Measurements from ENCODE around the gene PHACTR4. TPM values are rescaled to one million over a fixed set of nuclear protein-coding genes. Genes with fewer than 3 reads are reported as not detected.

The PHACTR4 gene
- total and polyA plus RNA-seq, 2 of the 13 experiments (the other 11 are each of a cell fraction or from before 2014, with no cell fraction given): 13.9 to 17.1 TPM

DNA sequence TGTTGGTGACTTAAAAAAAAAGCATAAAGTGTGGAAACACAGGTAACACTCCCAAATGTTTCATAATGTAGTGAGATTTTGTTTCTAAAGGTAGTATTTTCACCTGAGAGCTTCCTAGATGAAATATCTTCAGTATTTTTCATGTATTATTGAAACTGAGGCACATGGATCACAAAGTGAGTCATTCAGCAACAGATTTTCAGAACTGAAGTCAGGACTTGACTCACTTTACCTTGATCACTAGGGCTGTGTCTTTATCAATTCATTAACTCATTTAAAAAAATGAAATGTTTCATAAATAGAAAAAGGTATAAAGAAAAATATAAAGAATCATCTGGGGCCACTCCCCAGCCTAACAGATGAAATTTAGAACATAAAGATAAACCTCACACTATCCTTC, 69.8 kb downstream of the PHACTR4 start:
- no peak for FAIRE-seq
- no peak for DNase-seq (ENCODE audit: low spot score)
- Histone ChIP-seq H3K79me2 (ENCODE audit: insufficient read depth, low read length) (peaks cover 41% of the 10 kb centered on the region), H4K20me1 (ENCODE audit: insufficient read depth, low read length) (peaks cover 13% of the 10 kb centered on the region), H3K27me3 (ENCODE audit: control insufficient read depth in 1 of 2, insufficient read depth in 2 of 2, low read length in 2 of 2) (no peaks in the 10 kb centered on the region), H3K4me2 (ENCODE audit: low read depth, low read length) (no peak overlapping the region), H3K27ac (ENCODE audit: extremely low read length, insufficient read depth, low read length) (no peak overlapping the region), H3K36me3 (replicated peaks in 1 of 2; ENCODE audit: control insufficient read depth in 1 of 2, insufficient read depth in 2 of 2, low read length in 2 of 2) (peaks cover 0 to 9% of the 10 kb centered on the region in 2 experiments; a peak in 1 of 5 replicates), H3K9me3 (ENCODE audit: low read length) (no peaks in the 10 kb centered on the region), H2AFZ (ENCODE audit: low read length) (no peak overlapping the region), H3K4me1 (ENCODE audit: insufficient read depth, low read length) (peaks cover 31% of the 10 kb centered on the region), H3K9ac (ENCODE audit: insufficient read depth, low read depth, low read length) (no peak overlapping the region), H3K4me3 (replicated peaks in 1 of 3; ENCODE audit: insufficient read depth in 1 of 3, low read depth in 2 of 3, low read length in 3 of 3) (no peak overlapping the region)
- no peak for ATAC-seq
- in situ Hi-C loops (cut with HindIII; ENCODE audit: extremely low pct_ligation_motif_present, low pct_unique_long_range_greater_than_20kb): no loop called here
- CTCF ChIA-PET (ENCODE audit: low intra/inter-chr PET ratio, low total read pairs): no interaction called here
- POLR2A ChIA-PET: no interaction called here
- TF ChIP-seq POGK (CRISPR knock-in tag; conservative IDR thresholded peaks at IDR 0.05): no peak
- TF ChIP-seq JARID2 (CRISPR knock-in tag; IDR thresholded peaks at IDR 0.05; ENCODE audit: insufficient replicate concordance): no peak
- no peak for TF ChIP-seq SNAPC2 (CRISPR knock-in tag; IDR thresholded peaks at IDR 0.05)
- TF ChIP-seq, protein P1, sequence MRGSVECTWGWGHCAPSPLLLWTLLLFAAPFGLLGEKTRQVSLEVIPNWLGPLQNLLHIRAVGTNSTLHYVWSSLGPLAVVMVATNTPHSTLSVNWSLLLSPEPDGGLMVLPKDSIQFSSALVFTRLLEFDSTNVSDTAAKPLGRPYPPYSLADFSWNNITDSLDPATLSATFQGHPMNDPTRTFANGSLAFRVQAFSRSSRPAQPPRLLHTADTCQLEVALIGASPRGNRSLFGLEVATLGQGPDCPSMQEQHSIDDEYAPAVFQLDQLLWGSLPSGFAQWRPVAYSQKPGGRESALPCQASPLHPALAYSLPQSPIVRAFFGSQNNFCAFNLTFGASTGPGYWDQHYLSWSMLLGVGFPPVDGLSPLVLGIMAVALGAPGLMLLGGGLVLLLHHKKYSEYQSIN (CRISPR knock-in tag; IDR thresholded peaks at IDR 0.05; ENCODE audit: borderline replicate concordance): no peak
- no peak for TF ChIP-seq MXI1 (IDR thresholded peaks at IDR 0.05; ENCODE audit: borderline replicate concordance, low read depth, low read length)
- no peak for TF ChIP-seq NAIF1 (CRISPR knock-in tag; IDR thresholded peaks at IDR 0.05; ENCODE audit: borderline replicate concordance)
- TF ChIP-seq TOE1 (CRISPR knock-in tag; IDR thresholded peaks at IDR 0.05): no peak
- TF ChIP-seq ZNF615 (CRISPR knock-in tag; IDR thresholded peaks at IDR 0.05; ENCODE audit: borderline replicate concordance): no peak
- TF ChIP-seq KDM4B (CRISPR knock-in tag; IDR thresholded peaks at IDR 0.05): no peak
- no peak for TF ChIP-seq RBM22 (optimal IDR thresholded peaks at IDR 0.05; ENCODE audit: low read length)
- no peak for TF ChIP-seq ZNF101 (CRISPR knock-in tag; IDR thresholded peaks at IDR 0.05; ENCODE audit: borderline replicate concordance, low read depth)
- no peak for TF ChIP-seq ZFY (CRISPR knock-in tag; IDR thresholded peaks at IDR 0.05)
- TF ChIP-seq NFIB (CRISPR knock-in tag; IDR thresholded peaks at IDR 0.05; ENCODE audit: borderline replicate concordance): no peak
- TF ChIP-seq IKZF4 (CRISPR knock-in tag; IDR thresholded peaks at IDR 0.05; ENCODE audit: borderline replicate concordance, low read depth, not compliant biosample characterization): no peak
- TF ChIP-seq STAG1 (CRISPR knock-in tag; IDR thresholded peaks at IDR 0.05): no peak
- no peak for TF ChIP-seq KAT2B (IDR thresholded peaks at IDR 0.05; ENCODE audit: borderline replicate concordance, low read depth, low read length)
- intact Hi-C loops (cut with micrococcal nuclease; ENCODE audit: unreplicated experiment): no loop called here
- BruUV-seq (replicated peaks): no TSS peak
